22Rv1 (cell line): ENCODE measurements around the gene SGSM2.

ENCODE experiments used
- ZFX ChIP-seq: fragments of 450-650 bp; IDR thresholded peaks from 2 replicates; pipeline ENCODE4 v1.6.1; 2017; ENCODE audit warnings: antibody characterized with exemption, borderline replicate concordance
- TF ChIP-seq, protein P1 (sequence below): fragments of 450-650 bp; IDR thresholded peaks from 2 replicates; pipeline ENCODE4 v1.5.1; 2017; ENCODE audit warnings: mild to moderate bottlenecking

DNA sequence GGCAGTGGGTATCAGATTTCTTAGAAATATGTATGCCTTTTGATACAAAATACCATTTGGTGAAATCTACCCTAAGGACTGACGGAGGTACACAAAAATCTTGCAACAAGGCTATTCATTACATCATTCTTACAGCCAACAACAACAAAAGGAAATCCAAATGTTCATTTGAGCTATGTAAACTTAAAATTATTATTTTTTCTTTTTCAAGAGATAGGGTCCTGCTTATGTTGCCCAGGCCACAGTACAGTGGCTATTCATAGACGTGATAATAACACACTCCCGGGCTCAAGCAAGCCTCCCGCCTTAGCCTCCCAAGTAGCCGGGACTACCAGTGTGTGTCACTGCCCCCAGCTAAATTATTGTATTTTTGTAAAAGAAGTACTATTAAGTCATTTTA lies 24.6 kb upstream of the SGSM2 start:
- TF ChIP-seq, protein P1, sequence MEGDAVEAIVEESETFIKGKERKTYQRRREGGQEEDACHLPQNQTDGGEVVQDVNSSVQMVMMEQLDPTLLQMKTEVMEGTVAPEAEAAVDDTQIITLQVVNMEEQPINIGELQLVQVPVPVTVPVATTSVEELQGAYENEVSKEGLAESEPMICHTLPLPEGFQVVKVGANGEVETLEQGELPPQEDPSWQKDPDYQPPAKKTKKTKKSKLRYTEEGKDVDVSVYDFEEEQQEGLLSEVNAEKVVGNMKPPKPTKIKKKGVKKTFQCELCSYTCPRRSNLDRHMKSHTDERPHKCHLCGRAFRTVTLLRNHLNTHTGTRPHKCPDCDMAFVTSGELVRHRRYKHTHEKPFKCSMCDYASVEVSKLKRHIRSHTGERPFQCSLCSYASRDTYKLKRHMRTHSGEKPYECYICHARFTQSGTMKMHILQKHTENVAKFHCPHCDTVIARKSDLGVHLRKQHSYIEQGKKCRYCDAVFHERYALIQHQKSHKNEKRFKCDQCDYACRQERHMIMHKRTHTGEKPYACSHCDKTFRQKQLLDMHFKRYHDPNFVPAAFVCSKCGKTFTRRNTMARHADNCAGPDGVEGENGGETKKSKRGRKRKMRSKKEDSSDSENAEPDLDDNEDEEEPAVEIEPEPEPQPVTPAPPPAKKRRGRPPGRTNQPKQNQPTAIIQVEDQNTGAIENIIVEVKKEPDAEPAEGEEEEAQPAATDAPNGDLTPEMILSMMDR: no peak
- no peak for TF ChIP-seq ZFX
